ENCODE results near the gene WDPCP.
"Not testable (repeated sequence)": the region's sequence is repeated elsewhere in the genome, so short reads cannot be mapped to it uniquely, and the experiment has no call there.

WDPCP gene

GRCh38 chr2:63225964-63226686 is 362.2 kb downstream of the WDPCP start:
- DNase-seq (ENCODE audit: low read depth) = no peak

- no peak for DNase-seq (ENCODE audit: low read depth)
These were observed 369.3 kb downstream of the WDPCP start for GRCh38 chr2:63218800-63219526.

DNA sequence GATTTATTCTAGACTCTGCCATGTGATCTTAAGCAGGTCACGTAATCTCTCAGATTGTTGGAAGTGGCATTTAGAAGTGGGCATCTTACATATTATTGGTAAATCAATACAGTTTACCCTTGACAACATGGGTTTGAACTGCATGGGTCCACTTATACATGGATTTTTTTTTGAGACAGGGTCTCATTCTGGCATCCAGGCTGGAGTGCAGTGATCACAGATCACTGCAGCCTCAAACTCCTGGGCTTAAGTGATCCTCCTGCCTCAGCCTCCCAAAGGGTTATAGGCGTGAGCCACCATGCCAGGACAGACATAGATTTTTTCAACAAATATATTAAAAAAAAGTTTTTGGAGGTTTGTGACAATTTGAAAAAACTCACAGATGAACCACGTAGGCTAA is 393.0 kb downstream of the WDPCP start:
- no peak for DNase-seq (ENCODE audit: low read depth)

DNA sequence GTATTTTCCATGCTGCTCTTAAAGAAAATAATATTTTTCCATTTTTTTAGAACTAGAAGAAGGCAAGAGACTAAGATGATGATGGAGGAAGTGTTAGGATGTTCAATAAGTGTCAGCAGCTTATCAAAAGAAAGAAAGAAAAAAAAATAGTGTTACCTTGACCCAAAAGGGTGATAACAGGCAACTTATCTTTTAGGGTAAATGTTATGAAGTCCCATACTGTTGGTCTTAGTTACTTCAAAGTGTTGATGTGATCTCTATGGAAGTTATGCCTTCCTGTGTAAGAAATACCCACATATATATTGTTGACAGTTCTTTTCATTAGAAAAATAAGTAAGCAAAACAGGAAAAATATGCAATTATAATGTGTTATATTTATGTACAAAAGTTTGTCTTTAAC is 394.1 kb downstream of the WDPCP start:
- no peak for DNase-seq (ENCODE audit: low read depth)

- DNase-seq (ENCODE audit: low read depth) = no peak
These were observed 395.1 kb downstream of the WDPCP start for GRCh38 chr2:63192889-63193774.

DNA sequence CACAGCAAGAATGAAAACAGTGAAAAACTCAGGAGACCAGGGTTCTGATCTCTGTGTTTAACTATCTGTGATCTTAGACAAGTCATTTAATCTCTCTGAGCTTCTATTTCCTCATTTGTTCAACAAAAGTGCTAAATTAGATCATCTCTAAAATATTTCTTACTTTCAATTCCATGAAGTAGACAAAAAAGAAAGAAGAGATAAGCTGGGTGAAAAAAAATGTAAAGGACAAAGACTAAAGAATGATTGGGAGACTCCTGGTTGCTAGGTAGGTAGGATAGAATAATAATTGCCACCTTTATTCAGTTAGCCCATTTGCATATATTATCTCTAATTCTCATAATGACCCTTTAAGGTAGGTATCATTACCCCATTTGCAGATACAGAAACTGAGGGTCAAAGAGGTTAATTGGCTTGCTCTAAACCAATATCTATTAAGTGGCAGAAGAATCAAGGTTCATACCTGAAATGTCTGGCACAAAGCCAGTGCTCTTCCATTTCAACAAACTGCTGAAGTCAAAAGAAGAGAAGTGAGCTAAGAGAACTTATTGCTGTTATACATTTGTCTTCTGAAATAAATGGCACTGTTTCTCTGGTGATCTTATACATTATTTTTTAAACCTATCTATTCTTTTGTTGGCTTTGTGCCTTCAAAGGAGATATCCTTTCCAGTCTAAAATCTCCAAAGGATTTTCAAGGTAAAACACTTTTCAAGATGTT is 395.9 kb downstream of the WDPCP start:
- no peak for DNase-seq (ENCODE audit: low read depth)

- no peak for DNase-seq (ENCODE audit: low read depth)
These were observed 399.3 kb downstream of the WDPCP start for GRCh38 chr2:63189026-63189425.

DNA sequence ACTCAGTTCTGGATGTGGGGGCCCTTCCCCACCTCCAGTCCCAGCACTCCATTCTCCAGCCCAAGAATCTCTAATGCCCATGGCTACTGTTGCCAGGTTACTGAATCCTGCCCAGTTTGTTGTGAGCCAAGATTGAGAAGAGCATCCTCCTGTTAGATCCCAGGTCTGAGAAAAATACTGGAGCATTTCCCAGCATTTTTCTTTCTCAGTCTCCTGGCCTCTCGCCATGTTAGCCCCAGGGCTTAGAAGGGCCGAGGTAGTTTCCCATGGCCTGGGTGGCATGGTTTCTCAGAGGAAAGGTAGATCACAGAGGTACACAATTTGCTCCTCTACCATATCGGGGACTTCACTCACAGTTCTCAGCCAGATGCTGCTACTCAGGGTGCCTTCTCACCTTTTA is 401.9 kb downstream of the WDPCP start:
- DNase-seq (ENCODE audit: low read depth) = no peak

GRCh38 chr2:63163161-63163820 is 425.0 kb downstream of the WDPCP start:
- DNase-seq (ENCODE audit: low read depth) = no peak

DNA sequence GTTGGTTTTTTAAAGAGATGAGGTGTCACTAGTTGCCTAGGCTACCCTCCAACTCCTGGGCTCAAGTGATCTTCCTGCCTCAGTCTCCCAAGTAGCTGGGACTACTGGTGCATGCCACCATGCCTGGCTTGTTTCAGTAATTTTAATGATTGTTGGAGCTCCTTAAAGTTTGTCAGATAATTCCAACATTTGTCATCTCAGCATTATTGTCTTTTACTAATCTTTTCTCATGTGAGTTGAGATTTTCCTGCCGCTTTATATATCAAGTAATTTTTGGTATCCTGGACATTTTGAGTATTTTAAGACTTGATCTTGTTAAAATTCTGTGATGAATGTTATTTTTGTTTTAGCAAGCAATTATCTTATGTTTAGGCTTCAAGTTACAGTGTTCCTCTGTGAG is 429.0 kb downstream of the WDPCP start:
- DNase-seq (ENCODE audit: low read depth) = no peak

DNA sequence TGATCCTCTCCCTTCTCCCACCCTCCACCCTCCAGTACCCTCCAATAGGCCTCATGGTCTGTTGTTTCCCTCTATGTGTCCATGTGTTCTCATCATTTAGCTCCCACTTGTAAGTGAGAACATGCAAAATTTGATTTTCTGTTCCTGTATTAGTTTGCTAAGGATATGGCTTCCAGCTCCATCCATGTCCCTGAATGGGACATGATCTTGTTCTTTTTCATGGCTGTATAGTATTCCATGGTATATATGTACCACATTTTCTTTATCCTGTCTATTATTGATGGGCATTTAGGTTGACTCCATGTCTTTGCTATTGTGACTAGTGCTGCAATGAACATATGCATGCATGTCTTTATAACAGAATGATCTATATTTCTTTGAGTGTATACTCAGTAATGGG is 451.6 kb downstream of the WDPCP start:
- DNase-seq (ENCODE audit: low read depth) = not testable (repeated sequence)

- no peak for DNase-seq (ENCODE audit: low read depth)
These were observed 456.3 kb downstream of the WDPCP start for GRCh38 chr2:63132020-63132419.

GRCh38 chr2:63131196-63131595 is 457.1 kb downstream of the WDPCP start:
- no peak for DNase-seq (ENCODE audit: low read depth)

- DNase-seq (ENCODE audit: low read depth) = no peak
These were observed 460.7 kb downstream of the WDPCP start for GRCh38 chr2:63127594-63127993.

DNA sequence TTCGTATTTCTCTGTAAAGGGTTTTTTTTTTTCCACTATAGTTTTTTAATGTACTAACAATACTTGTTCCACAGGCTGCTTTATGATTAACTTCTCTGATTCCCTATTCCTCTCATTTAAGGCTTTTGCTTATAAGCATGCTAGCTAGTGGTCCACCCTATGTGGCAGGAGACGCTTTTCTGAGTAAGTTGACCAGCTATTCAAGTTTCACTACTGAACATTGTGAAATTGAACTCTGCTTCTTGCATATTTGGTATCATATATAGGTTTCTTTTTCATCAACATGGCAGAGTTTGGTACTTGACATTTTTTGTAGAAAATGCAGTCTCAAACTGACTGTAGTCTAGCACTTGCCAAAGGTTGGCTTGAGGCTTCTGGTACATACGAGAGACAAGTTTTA is 463.4 kb downstream of the WDPCP start:
- DNase-seq (ENCODE audit: low read depth) = no peak

DNA sequence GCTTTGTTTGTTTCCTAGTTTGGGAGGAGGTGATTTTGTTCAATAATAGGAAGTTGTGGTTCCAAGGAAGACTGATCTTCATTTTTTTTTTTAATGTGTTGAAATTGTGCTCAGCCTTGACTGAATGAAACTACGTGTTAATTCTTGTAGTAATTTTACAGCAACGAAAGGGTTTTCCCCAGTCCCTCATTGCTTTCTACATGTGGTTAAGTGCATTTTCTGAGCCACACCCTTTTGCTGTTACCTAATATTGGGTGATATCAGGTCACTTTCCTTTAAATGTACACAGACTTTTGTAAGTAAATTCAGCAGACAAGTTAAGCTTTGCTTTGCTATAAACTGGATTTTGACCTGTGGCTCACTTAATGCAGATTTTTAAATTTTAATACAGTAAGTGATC is 464.1 kb downstream of the WDPCP start:
- DNase-seq (ENCODE audit: low read depth) = no peak

- no peak for DNase-seq (ENCODE audit: low read depth)
These were observed 465.4 kb downstream of the WDPCP start for GRCh38 chr2:63122921-63123320.

DNA sequence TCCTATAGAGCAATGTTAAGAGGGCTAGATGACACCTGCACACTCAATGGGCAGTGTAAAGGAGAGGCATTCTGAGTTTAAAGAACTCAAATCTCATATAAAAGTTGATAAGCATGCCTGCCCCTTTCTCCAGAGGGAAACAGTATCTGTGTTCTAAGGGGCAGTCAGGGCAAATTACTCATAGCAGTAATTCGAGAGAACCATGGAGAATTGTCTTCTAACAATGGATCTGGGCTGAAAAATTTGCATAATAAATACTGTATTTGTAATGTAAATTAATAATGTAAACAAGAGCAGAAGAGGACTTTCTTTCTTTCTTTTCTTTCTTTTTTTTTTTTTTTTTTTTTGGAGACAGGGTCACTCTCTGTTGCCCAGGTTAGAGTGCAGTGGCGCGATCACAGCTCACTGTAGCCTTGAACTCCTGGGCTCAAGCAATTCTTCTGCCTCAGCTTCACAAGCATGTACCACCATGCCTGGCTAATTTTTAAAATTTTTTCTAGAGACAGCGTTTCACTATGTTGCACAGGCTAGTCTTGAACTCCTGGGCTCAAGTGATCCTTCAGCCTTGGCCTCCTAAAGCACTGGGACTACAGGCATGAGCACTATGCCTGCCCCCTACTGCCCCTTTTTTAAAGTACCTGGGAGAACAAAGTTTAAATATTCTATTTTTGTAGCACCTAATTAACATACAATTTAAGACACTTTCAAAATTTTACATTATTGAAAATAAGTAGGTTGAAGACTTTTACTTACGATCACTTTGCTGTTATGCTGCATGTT is 467.0 kb downstream of the WDPCP start:
- no peak for DNase-seq (ENCODE audit: low read depth)

DNA sequence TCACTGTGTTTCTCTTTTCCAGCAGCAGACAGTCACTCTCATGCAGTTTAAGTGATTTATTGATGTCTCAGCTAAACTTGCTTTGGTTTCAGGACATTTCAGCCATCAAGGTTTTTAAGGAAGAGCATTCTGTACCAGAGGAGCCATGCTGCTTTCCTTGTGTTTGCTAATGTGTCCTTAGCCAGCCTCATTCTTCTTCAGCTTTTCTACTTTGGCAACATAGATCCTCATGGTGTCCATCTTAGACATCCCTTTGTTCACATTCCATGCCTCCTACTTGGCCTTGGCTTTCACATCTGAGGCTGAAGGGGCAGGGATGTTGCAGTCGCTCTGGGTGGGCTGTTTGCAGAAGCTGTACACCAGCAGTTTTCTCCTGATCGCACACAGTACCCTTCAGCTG is 469.5 kb downstream of the WDPCP start:
- no peak for DNase-seq (ENCODE audit: low read depth)

DNA sequence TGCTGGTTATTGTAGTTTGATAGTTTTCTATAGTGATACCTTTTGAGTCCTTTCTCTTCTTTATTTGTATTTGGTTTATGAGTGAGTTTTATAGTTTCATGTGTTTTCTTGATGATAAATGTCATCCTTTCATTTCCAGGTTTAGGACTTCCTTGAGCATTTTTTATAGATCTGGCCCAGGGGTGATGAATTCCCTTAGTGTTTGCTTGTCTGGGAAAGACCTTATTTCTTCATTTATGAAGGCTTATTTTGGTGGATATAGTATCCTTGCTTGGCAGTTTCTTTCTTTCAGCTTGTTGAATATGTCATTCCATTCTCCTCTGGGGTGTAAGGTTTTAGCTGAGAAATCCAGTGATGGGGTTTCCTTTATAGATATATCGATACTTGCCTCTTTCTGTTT is 483.8 kb downstream of the WDPCP start:
- DNase-seq (ENCODE audit: low read depth) = no peak

DNA sequence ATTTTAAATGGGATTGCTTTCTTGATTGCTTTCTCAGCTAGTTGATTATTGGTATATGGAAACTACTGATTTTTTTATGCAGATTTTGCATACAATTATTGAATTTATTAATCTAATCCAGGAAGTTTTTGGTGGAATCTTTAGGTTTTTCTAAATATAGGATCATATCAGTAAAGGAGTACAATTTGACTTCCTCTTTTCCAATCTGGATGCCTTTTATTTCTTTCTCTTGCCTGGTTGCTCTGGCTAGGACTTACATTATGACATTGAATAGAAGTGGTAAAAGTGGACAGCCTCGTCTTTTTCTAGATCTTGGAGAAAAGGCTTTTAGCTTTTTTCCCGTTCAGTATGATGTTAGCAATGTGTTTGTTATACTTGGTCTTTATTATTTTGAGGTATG is 486.3 kb downstream of the WDPCP start:
- DNase-seq (ENCODE audit: low read depth) = no peak

Data from stimulated activated CD8-positive, alpha-beta memory T cell treated with anti-CD3 and anti-CD28 coated beads, Interleukin-15, amount 100 ng/mL, for 24 hours (primary cell).